Breast epithelium (tissue), 3 donors: Measurements from ENCODE around the gene ANKRD33.

ENCODE experiments used
- CTCF ChIP-seq, 3 donors: fragments of 450-650 bp; IDR thresholded peaks; one replicate each; pipeline ENCODE4 v1.5.1; 2016 to 2017; ENCODE audit warnings: antibody characterized with exemption in 3 of 3, mild to moderate bottlenecking in 3 of 3, moderate library complexity in 3 of 3
- POLR2A ChIP-seq: fragments of 450-650 bp; IDR thresholded peaks from one replicate; pipeline ENCODE4 v1.6.1; 2016; ENCODE audit warnings: antibody characterized with exemption, mild to moderate bottlenecking, moderate library complexity

GRCh38 chr12:51921017-51921725 is 33.3 kb downstream of the ANKRD33 start:
- TF ChIP-seq POLR2A: no peak
- TF ChIP-seq CTCF (IDR thresholded peaks at IDR 0.05): no peak
